Large intestine (tissue), 3 donors: ENCODE results near the gene CTNNBL1. TPM values are rescaled to one million over a fixed set of nuclear protein-coding genes. Genes with fewer than 3 reads are reported as not detected.

Experiments used
- DNase-seq, 2 donors: peaks; one replicate each; pipeline versions ENCODE4 v3.0.0 to v3.0.0-alpha.2; 2013
- H3K27ac ChIP-seq: one replicate; pipeline ENCODE4 v1.5.1; 2013; ENCODE audit warnings: low read length
- H3K27me3 ChIP-seq: 2 replicates; pipeline ENCODE4 v1.6.1; 2013; ENCODE audit warnings: low read length; ENCODE audit not compliant: control insufficient read depth, insufficient read depth
- H3K36me3 ChIP-seq: 2 replicates; pipeline ENCODE4 v1.6.1; 2013; ENCODE audit warnings: low read length; ENCODE audit not compliant: control insufficient read depth, insufficient read depth
- H3K4me1 ChIP-seq: one replicate; pipeline ENCODE4 v1.6.1; 2013; ENCODE audit warnings: low read length; ENCODE audit not compliant: control insufficient read depth, insufficient read depth
- H3K4me3 ChIP-seq: one replicate; pipeline ENCODE4 v1.5.1; 2013; ENCODE audit warnings: low read length
- H3K9me3 ChIP-seq: one replicate; pipeline ENCODE4 v1.6.1; 2013; ENCODE audit warnings: mild to moderate bottlenecking, low read depth, low read length, moderate library complexity; ENCODE audit not compliant: control insufficient read depth
- WGBS: methylation state at CpG from one replicate; pipeline ENCODE4 v1.1.5; 2013; ENCODE audit warnings: low lambda C conversion rate; ENCODE audit not compliant: insufficient coverage; 5-methylcytosine and 5-hydroxymethylcytosine counted together
- polyA plus RNA-seq: library from polyadenylated mRNA; unstranded; fragments of 120-200 nt; gene quantifications from one replicate; pipeline ENCODE4 v1.2.1, GENCODE V29; 2013

CTNNBL1 gene
- polyA plus RNA-seq, 1 donor: 40.1 TPM

GRCh38 chr20:37775200-37775599 lies 81.4 kb downstream of the CTNNBL1 start:
- WGBS: 95% methylated on average over 4 of the region's 5 CpGs
- DNase-seq: no peak
- Histone ChIP-seq H3K4me3 (no peak overlapping the region), H3K27ac (no peak overlapping the region), H3K27me3 (no peaks in the 10 kb centered on the region), H3K9me3 (no peaks in the 10 kb centered on the region), H3K4me1 (no peaks in the 10 kb centered on the region), H3K36me3 (peaks cover 27% of the 10 kb centered on the region)

GRCh38 chr20:37776049-37776448 lies 82.2 kb downstream of the CTNNBL1 start:
- WGBS: 100% methylated on average over 2 of the region's 5 CpGs
- no peaks in the 10 kb centered on the region for H3K27me3 ChIP-seq
- peaks cover 20% of the 10 kb centered on the region for H3K36me3 ChIP-seq
- H3K4me1 ChIP-seq: no peaks in the 10 kb centered on the region
- no peak overlapping the region for H3K27ac ChIP-seq
- no peaks in the 10 kb centered on the region for H3K9me3 ChIP-seq
- no peak for DNase-seq
- no peak overlapping the region for H3K4me3 ChIP-seq

- no peaks in the 10 kb centered on the region for H3K9me3 ChIP-seq
- H3K4me1 ChIP-seq: no peaks in the 10 kb centered on the region
- 100% methylated on average over 1 of the region's 3 CpGs for WGBS
- no peak for DNase-seq
- no peaks in the 10 kb centered on the region for H3K27me3 ChIP-seq
- H3K27ac ChIP-seq: no peak overlapping the region
- H3K4me3 ChIP-seq: no peak overlapping the region
- H3K36me3 ChIP-seq: peaks cover 20% of the 10 kb centered on the region
Observed at GRCh38 chr20:37776526-37776925, 82.7 kb downstream of the CTNNBL1 start.

- Histone ChIP-seq H3K4me3 (no peak overlapping the region), H3K27me3 (no peaks in the 10 kb centered on the region), H3K27ac (no peak overlapping the region), H3K9me3 (no peaks in the 10 kb centered on the region), H3K36me3 (peaks cover 15% of the 10 kb centered on the region), H3K4me1 (no peaks in the 10 kb centered on the region)
- DNase-seq: no peak
- WGBS: 70% methylated on average over 2 of the region's 8 CpGs
Observed at GRCh38 chr20:37777012-37777950, 83.5 kb downstream of the CTNNBL1 start.

- Histone ChIP-seq H3K9me3 (no peaks in the 10 kb centered on the region), H3K27ac (no peak overlapping the region), H3K4me3 (no peak overlapping the region), H3K27me3 (no peaks in the 10 kb centered on the region), H3K4me1 (no peaks in the 10 kb centered on the region), H3K36me3 (peaks cover 17% of the 10 kb centered on the region)
- DNase-seq: no peak
Observed at GRCh38 chr20:37777988-37778659, 84.3 kb downstream of the CTNNBL1 start.

- no CpG with 5 or more reads among the region's 1 CpG for WGBS
- Histone ChIP-seq H3K9me3 (no peaks in the 10 kb centered on the region), H3K4me1 (no peaks in the 10 kb centered on the region), H3K4me3 (no peak overlapping the region), H3K36me3 (peaks cover 18% of the 10 kb centered on the region), H3K27me3 (no peaks in the 10 kb centered on the region), H3K27ac (no peak overlapping the region)
- no peak for DNase-seq
Observed at GRCh38 chr20:37781626-37782025, 87.8 kb downstream of the CTNNBL1 start.

- Histone ChIP-seq H3K4me3 (no peak overlapping the region), H3K27ac (no peak overlapping the region), H3K4me1 (no peaks in the 10 kb centered on the region), H3K36me3 (peaks cover 33% of the 10 kb centered on the region), H3K27me3 (no peaks in the 10 kb centered on the region), H3K9me3 (no peaks in the 10 kb centered on the region)
- no peak for DNase-seq
- no CpG with 5 or more reads among the region's 1 CpG for WGBS
Observed at GRCh38 chr20:37786043-37786442, 92.2 kb downstream of the CTNNBL1 start.

- Histone ChIP-seq H3K4me3 (no peak overlapping the region), H3K36me3 (peaks cover 34% of the 10 kb centered on the region), H3K9me3 (no peaks in the 10 kb centered on the region), H3K4me1 (no peaks in the 10 kb centered on the region), H3K27me3 (no peaks in the 10 kb centered on the region), H3K27ac (no peak overlapping the region)
- DNase-seq: no peak
- no CpG with 5 or more reads among the region's 1 CpG for WGBS
Observed at GRCh38 chr20:37789408-37789807, 95.6 kb downstream of the CTNNBL1 start.

- Histone ChIP-seq H3K27me3 (no peaks in the 10 kb centered on the region), H3K36me3 (peaks cover 33% of the 10 kb centered on the region), H3K4me3 (no peak overlapping the region), H3K9me3 (no peaks in the 10 kb centered on the region), H3K4me1 (no peaks in the 10 kb centered on the region), H3K27ac (no peak overlapping the region)
- 100% methylated on average over 1 of the region's 1 CpG for WGBS
- no peak for DNase-seq
Observed at GRCh38 chr20:37790900-37791299, 97.1 kb downstream of the CTNNBL1 start.

- Histone ChIP-seq H3K4me3 (no peak overlapping the region), H3K9me3 (no peaks in the 10 kb centered on the region), H3K4me1 (no peaks in the 10 kb centered on the region), H3K27ac (no peak overlapping the region), H3K27me3 (no peaks in the 10 kb centered on the region), H3K36me3 (peaks cover 7% of the 10 kb centered on the region)
- 60% methylated on average over 1 of the region's 4 CpGs for WGBS
- peak in 1 of 2 donors; percentile 5 for DNase-seq
Observed at GRCh38 chr20:37796121-37796520, 102.3 kb downstream of the CTNNBL1 start.
